Mammary epithelial cell (primary cell): ENCODE measurements around the gene KAT8.

ENCODE experiments used
- EZH2 ChIP-seq: IDR thresholded peaks from 2 replicates; pipeline ENCODE4 v1.6.1; 2012; ENCODE audit warnings: low read length, inconsistent platforms, borderline replicate concordance
- TF ChIP-seq, protein P1 (sequence below), 2 donors: IDR thresholded peaks in 1 of 2; conservative IDR thresholded peaks in 1 of 2; 2 replicates each; pipeline ENCODE4 v1.5.1; 2011 to 2012; ENCODE audit warnings: inconsistent platforms in 2 of 2, low read length in 2 of 2, mild to moderate bottlenecking in 2 of 2, control low read depth in 1 of 2, low read depth in 1 of 2; ENCODE audit not compliant: insufficient read depth in 1 of 2; ENCODE audit errors: extremely low read depth in 1 of 2

DNA sequence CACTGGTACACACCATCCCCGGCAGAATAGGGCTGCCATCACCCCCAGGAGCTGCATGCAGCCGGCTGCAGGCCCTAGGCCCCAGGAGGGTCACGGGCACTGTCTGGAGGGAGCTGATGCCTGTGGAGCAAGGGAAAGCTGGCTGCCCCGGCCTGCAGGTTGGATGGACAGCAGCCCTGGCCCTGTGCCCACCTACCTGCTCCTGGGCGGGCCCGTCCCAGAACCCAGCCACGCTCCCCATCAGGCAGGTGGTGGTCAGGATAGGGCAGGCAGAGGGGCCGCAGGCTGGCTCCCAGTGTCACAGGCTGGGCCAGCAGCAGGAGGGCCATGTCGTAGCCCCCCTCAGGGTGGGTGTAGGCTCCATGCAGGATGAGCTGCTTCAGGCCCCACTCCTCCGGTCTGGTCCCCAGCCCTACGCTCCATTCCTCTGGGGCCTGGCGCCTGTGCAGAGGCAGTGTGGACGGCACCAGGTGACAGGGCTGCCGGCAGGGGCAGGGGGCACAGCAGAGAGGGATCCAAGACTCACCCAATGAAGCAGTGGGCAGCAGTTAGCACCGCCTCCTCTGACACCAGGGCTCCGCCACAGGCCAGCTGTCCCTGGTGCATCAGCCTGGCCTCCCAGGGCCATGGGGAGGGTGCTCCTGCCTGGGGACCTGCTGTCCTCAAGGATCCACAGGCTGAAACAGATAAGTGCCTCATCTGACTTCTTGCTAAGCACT, 32.7 kb upstream of the KAT8 start:
- TF ChIP-seq, protein P1, sequence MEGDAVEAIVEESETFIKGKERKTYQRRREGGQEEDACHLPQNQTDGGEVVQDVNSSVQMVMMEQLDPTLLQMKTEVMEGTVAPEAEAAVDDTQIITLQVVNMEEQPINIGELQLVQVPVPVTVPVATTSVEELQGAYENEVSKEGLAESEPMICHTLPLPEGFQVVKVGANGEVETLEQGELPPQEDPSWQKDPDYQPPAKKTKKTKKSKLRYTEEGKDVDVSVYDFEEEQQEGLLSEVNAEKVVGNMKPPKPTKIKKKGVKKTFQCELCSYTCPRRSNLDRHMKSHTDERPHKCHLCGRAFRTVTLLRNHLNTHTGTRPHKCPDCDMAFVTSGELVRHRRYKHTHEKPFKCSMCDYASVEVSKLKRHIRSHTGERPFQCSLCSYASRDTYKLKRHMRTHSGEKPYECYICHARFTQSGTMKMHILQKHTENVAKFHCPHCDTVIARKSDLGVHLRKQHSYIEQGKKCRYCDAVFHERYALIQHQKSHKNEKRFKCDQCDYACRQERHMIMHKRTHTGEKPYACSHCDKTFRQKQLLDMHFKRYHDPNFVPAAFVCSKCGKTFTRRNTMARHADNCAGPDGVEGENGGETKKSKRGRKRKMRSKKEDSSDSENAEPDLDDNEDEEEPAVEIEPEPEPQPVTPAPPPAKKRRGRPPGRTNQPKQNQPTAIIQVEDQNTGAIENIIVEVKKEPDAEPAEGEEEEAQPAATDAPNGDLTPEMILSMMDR (conservative IDR thresholded peaks at IDR 0.05 in 1 of 2, IDR thresholded peaks at IDR 0.05 in 1 of 2; ENCODE audit: extremely low read depth in 1 of 2, insufficient read depth in 1 of 2, low read depth in 1 of 2, low read length in 2 of 2) = no peak
- TF ChIP-seq EZH2 = no peak
